ENCODE data around the gene QPCTL. TPM values are rescaled to one million over a fixed set of nuclear protein-coding genes. Genes with fewer than 3 reads are reported as not detected.

The QPCTL gene
- total and polyA plus RNA-seq, 9 of the 15 experiments (the other 6 are each of a cell fraction or from before 2014, with no cell fraction given): 0.99 to 31.3 (median 12.7) TPM

DNA sequence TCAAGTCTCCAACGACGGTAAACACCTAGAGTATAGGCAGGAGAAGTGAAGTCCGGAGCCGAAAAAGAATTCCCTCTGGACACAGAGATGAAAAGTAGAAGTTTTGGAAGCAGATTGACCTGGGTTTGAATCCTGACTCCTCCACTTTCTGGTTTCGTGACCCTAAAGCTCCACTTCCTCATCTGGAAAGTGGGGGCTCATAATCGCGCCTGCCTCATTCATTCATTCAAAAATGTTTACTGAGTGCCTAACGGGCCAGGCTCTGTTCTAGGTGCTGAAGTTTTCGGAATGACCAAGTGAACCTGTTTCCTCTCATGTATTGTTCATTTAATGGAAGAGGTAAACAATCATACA lies 46.1 kb upstream of the QPCTL start (continued):
- TF ChIP-seq NR2C1 (IDR thresholded peaks at IDR 0.05) (no peak), NR2C1 (tag; IDR thresholded peaks at IDR 0.05) (no peak), ELF1 (tag; IDR thresholded peaks at IDR 0.05) (peak; percentile 61), TRIM28 (IDR thresholded peaks at IDR 0.05) (0 out of 2 replicates have a peak, but pooled peaks have one; percentile 31), JUND (IDR thresholded peaks at IDR 0.05; ENCODE audit: borderline replicate concordance, low read depth, low read length) (no peak), JUND (tag; IDR thresholded peaks at IDR 0.05; ENCODE audit: borderline replicate concordance, low read depth, low read length) (no peak), ZNF134 (CRISPR knock-in tag; conservative IDR thresholded peaks at IDR 0.05) (no peak), HNRNPLL (IDR thresholded peaks at IDR 0.05; ENCODE audit: low read depth, low read length, poor library complexity, severe bottlenecking) (no peak), SMAD1 (IDR thresholded peaks at IDR 0.05; ENCODE audit: low read depth, low read length, partially characterized antibody) (no peak), NFXL1 (CRISPR knock-in tag; IDR thresholded peaks at IDR 0.05) (no peak), KDM2B (CRISPR knock-in tag; IDR thresholded peaks at IDR 0.05) (no peak), CREBBP (IDR thresholded peaks at IDR 0.05; ENCODE audit: low read depth, low read length) (no peak), HDAC3 (IDR thresholded peaks at IDR 0.05; ENCODE audit: borderline replicate concordance, partially characterized antibody) (no peak), POLR2G (IDR thresholded peaks at IDR 0.05; ENCODE audit: low read depth, low read length) (no peak)
- TF ChIP-seq, protein P1, sequence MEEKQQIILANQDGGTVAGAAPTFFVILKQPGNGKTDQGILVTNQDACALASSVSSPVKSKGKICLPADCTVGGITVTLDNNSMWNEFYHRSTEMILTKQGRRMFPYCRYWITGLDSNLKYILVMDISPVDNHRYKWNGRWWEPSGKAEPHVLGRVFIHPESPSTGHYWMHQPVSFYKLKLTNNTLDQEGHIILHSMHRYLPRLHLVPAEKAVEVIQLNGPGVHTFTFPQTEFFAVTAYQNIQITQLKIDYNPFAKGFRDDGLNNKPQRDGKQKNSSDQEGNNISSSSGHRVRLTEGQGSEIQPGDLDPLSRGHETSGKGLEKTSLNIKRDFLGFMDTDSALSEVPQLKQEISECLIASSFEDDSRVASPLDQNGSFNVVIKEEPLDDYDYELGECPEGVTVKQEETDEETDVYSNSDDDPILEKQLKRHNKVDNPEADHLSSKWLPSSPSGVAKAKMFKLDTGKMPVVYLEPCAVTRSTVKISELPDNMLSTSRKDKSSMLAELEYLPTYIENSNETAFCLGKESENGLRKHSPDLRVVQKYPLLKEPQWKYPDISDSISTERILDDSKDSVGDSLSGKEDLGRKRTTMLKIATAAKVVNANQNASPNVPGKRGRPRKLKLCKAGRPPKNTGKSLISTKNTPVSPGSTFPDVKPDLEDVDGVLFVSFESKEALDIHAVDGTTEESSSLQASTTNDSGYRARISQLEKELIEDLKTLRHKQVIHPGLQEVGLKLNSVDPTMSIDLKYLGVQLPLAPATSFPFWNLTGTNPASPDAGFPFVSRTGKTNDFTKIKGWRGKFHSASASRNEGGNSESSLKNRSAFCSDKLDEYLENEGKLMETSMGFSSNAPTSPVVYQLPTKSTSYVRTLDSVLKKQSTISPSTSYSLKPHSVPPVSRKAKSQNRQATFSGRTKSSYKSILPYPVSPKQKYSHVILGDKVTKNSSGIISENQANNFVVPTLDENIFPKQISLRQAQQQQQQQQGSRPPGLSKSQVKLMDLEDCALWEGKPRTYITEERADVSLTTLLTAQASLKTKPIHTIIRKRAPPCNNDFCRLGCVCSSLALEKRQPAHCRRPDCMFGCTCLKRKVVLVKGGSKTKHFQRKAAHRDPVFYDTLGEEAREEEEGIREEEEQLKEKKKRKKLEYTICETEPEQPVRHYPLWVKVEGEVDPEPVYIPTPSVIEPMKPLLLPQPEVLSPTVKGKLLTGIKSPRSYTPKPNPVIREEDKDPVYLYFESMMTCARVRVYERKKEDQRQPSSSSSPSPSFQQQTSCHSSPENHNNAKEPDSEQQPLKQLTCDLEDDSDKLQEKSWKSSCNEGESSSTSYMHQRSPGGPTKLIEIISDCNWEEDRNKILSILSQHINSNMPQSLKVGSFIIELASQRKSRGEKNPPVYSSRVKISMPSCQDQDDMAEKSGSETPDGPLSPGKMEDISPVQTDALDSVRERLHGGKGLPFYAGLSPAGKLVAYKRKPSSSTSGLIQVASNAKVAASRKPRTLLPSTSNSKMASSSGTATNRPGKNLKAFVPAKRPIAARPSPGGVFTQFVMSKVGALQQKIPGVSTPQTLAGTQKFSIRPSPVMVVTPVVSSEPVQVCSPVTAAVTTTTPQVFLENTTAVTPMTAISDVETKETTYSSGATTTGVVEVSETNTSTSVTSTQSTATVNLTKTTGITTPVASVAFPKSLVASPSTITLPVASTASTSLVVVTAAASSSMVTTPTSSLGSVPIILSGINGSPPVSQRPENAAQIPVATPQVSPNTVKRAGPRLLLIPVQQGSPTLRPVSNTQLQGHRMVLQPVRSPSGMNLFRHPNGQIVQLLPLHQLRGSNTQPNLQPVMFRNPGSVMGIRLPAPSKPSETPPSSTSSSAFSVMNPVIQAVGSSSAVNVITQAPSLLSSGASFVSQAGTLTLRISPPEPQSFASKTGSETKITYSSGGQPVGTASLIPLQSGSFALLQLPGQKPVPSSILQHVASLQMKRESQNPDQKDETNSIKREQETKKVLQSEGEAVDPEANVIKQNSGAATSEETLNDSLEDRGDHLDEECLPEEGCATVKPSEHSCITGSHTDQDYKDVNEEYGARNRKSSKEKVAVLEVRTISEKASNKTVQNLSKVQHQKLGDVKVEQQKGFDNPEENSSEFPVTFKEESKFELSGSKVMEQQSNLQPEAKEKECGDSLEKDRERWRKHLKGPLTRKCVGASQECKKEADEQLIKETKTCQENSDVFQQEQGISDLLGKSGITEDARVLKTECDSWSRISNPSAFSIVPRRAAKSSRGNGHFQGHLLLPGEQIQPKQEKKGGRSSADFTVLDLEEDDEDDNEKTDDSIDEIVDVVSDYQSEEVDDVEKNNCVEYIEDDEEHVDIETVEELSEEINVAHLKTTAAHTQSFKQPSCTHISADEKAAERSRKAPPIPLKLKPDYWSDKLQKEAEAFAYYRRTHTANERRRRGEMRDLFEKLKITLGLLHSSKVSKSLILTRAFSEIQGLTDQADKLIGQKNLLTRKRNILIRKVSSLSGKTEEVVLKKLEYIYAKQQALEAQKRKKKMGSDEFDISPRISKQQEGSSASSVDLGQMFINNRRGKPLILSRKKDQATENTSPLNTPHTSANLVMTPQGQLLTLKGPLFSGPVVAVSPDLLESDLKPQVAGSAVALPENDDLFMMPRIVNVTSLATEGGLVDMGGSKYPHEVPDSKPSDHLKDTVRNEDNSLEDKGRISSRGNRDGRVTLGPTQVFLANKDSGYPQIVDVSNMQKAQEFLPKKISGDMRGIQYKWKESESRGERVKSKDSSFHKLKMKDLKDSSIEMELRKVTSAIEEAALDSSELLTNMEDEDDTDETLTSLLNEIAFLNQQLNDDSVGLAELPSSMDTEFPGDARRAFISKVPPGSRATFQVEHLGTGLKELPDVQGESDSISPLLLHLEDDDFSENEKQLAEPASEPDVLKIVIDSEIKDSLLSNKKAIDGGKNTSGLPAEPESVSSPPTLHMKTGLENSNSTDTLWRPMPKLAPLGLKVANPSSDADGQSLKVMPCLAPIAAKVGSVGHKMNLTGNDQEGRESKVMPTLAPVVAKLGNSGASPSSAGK (IDR thresholded peaks at IDR 0.05): no peak
- TF ChIP-seq, protein P2, sequence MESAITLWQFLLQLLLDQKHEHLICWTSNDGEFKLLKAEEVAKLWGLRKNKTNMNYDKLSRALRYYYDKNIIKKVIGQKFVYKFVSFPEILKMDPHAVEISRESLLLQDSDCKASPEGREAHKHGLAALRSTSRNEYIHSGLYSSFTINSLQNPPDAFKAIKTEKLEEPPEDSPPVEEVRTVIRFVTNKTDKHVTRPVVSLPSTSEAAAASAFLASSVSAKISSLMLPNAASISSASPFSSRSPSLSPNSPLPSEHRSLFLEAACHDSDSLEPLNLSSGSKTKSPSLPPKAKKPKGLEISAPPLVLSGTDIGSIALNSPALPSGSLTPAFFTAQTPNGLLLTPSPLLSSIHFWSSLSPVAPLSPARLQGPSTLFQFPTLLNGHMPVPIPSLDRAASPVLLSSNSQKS (CRISPR knock-in tag; IDR thresholded peaks at IDR 0.05): no peak
- TF ChIP-seq, protein P3, sequence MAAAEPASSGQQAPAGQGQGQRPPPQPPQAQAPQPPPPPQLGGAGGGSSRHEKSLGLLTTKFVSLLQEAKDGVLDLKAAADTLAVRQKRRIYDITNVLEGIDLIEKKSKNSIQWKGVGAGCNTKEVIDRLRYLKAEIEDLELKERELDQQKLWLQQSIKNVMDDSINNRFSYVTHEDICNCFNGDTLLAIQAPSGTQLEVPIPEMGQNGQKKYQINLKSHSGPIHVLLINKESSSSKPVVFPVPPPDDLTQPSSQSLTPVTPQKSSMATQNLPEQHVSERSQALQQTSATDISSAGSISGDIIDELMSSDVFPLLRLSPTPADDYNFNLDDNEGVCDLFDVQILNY (CRISPR knock-in tag; IDR thresholded peaks at IDR 0.05): no peak

Measured in K562 (cell line).